ENCODE data around the gene RNF149. TPM values are rescaled to one million over a fixed set of nuclear protein-coding genes. Genes with fewer than 3 reads are reported as not detected.

The RNF149 gene
- total RNA-seq, 1 donor from 2014 or later: 47.0 TPM

DNA sequence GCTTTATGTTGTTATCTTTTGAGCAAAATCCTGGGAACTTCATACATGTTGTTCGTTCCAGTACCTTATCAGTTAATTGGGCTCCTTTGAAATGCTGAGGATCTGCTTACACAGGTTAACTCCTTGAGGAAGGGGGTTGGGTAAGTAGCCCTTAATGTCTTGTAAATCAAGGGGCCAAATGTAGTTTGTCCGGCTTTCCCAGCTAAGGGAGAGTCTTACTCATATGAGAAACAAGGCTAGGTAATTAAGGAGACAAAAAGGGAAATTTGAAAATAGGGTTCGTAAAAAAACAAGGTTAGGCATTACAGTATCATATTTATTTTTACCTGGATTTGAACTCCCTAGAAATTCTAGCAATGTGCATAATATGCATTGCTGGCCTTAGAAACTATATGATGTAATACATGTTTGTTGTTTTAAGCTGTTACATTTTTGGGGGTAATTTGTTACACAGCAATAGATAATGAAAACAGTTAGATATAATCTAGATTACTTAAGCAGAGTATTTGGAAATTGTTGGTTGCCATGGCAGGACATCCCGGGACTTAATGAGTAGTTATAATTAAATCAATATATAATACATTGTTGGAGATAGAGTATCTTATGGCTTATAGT lies 30.9 kb upstream of the RNF149 start:
- Mint-ChIP-seq H3K27ac (no peak overlapping the region), H3K27me3 (no peaks in the 10 kb centered on the region), H3K4me3 (peak overlapping the region; percentile 44), H3K4me1 (ENCODE audit: unreplicated experiment) (peaks cover 42% of the 10 kb centered on the region), H3K9me3 (no peaks in the 10 kb centered on the region), H3K36me3 (no peaks in the 10 kb centered on the region)
- no peak for DNase-seq (ENCODE audit: extremely low spot score, unreplicated experiment)
- TF ChIP-seq, protein P1, sequence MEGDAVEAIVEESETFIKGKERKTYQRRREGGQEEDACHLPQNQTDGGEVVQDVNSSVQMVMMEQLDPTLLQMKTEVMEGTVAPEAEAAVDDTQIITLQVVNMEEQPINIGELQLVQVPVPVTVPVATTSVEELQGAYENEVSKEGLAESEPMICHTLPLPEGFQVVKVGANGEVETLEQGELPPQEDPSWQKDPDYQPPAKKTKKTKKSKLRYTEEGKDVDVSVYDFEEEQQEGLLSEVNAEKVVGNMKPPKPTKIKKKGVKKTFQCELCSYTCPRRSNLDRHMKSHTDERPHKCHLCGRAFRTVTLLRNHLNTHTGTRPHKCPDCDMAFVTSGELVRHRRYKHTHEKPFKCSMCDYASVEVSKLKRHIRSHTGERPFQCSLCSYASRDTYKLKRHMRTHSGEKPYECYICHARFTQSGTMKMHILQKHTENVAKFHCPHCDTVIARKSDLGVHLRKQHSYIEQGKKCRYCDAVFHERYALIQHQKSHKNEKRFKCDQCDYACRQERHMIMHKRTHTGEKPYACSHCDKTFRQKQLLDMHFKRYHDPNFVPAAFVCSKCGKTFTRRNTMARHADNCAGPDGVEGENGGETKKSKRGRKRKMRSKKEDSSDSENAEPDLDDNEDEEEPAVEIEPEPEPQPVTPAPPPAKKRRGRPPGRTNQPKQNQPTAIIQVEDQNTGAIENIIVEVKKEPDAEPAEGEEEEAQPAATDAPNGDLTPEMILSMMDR (conservative IDR thresholded peaks at IDR 0.05): no peak

DNA sequence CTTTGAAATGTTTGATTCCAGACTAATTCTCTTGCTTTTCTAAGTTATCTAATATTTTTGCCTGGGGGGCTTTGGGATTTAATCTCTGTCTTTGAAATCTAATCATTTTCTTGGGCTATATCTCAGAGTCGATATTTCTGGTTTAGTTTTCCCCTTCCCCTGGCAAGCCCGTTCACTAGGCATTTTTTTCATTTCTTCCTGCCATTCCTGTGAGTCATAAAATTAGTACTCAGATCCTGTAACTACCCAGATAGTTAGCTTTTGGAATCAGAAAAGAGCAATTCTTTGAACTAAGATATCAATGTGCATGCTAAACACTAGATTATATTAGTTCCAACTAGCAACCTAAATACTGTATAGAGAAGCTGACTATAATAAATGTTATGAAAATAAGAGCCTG lies 29.4 kb upstream of the RNF149 start:
- H3K27ac Mint-ChIP-seq: peak overlapping the region; percentile 14

DNA sequence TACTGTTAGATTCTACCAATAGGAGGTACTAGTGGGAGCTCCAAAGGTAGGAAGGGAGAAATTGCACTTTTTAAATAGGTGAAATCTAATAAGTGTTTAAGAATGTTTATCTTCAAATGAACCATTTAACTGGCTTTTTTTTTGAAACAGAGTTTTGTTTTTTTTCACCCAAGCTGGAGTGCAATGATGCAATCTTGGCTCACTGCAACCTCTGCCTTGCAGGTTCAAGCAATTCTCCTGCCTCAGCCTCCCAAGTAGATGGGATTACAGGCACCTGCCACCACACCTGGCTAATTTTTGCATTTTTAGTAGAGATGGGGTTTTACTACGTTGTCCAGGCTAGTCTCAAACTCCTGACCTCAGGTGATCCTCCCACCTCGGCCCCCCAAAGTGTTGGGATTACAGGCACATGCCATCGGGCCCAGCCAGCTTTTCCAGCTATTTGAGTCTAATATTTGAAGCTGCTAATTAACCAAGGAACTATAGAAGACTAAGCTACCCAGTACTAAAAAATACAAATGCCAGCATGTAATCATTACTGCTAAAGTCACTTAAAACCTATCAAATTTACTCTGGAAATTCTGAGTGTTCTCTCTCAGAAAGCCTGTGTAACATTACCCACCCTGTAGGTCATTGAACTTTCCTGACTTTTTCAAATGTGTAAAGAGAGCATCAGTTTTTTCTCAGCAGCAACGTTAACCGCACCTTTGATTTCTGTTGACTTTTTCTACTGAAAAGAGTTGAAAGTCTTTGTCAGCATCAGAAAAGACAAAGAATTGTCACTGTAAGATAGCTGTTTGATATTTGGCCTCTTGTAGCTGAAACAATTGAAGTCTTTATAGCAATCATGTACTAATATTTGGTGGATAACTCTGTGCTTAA lies 24.6 kb upstream of the RNF149 start:
- peaks cover 26% of the 10 kb centered on the region for H3K4me1 Mint-ChIP-seq (ENCODE audit: unreplicated experiment)
- H3K27ac Mint-ChIP-seq: no peak overlapping the region
- no peaks in the 10 kb centered on the region for H3K27me3 Mint-ChIP-seq
- no peak overlapping the region for H3K4me3 Mint-ChIP-seq
- H3K36me3 Mint-ChIP-seq: no peaks in the 10 kb centered on the region
- TF ChIP-seq, protein P1 (conservative IDR thresholded peaks at IDR 0.05): no peak
- H3K9me3 Mint-ChIP-seq: no peaks in the 10 kb centered on the region
- no peak for DNase-seq (ENCODE audit: extremely low spot score, unreplicated experiment)

More for the DNA sequence above, 29.4 kb upstream of the RNF149 start:
- Mint-ChIP-seq H3K36me3 (no peaks in the 10 kb centered on the region), H3K4me3 (no peak overlapping the region), H3K4me1 (ENCODE audit: unreplicated experiment) (peaks cover 46% of the 10 kb centered on the region), H3K9me3 (no peaks in the 10 kb centered on the region), H3K27me3 (no peaks in the 10 kb centered on the region)
- DNase-seq (ENCODE audit: extremely low spot score, unreplicated experiment): no peak
- TF ChIP-seq, protein P1 (conservative IDR thresholded peaks at IDR 0.05): no peak

DNA sequence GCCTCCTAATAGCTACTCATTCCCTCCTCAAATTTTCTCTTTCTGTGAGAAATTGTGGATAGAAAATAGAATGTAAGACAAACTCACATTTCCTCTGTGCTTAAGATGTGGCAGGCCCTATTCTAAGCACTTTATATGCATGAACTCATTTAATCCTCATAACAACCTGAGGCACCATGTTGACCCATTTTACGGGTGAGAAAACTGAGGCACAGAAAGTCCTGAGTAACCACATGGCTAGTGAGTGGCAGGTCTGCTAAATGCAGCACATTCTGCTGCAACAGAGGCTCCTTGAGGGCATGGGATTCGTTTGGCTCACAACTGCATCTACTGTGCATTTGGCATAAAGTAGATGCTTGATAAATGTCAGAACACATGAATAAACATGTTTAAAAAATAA lies 22.7 kb upstream of the RNF149 start:
- no peaks in the 10 kb centered on the region for H3K9me3 Mint-ChIP-seq
- H3K27ac Mint-ChIP-seq: peak overlapping the region; percentile 94
- TF ChIP-seq, protein P1 (conservative IDR thresholded peaks at IDR 0.05): no peak
- H3K36me3 Mint-ChIP-seq: no peaks in the 10 kb centered on the region
- peaks cover 21% of the 10 kb centered on the region for H3K4me1 Mint-ChIP-seq (ENCODE audit: unreplicated experiment)
- no peak for DNase-seq (ENCODE audit: extremely low spot score, unreplicated experiment)
- H3K27me3 Mint-ChIP-seq: no peaks in the 10 kb centered on the region
- no peak overlapping the region for H3K4me3 Mint-ChIP-seq

DNA sequence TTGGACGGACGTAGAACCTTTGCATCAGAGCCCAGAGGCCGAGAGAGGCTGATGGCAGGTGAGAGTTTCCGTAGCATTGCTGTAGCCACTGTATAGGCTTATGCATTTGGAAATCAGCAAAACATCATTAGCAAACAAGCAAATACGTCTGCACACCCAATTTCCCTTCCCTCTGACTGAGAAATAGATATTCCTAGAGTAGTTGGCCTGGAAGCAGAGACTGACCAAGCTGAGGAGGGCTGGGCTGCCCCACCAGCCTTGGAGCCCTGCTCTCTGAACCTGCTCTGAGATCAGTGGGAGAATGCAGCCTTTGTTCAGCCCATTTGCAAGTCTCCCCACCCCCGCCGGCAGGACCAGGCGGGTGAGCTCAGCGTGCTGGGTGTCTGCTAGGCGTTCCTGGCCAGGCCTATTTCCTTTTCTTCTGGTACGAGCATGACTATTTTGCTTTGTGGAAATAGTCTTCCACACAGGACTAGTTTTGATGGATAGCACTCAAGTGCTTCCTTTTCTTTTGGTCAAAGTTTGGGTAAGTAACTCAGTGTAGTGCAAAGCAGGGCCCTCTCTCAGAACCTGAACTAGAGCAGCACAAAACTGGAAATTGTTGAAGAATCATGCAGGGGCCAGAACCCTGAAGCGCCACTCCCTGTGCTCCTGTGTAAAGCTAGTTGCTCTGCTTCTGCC lies 21.9 kb upstream of the RNF149 start:
- Mint-ChIP-seq H3K4me1 (ENCODE audit: unreplicated experiment) (peaks cover 21% of the 10 kb centered on the region), H3K27ac (peak overlapping the region; percentile 94), H3K36me3 (no peaks in the 10 kb centered on the region), H3K4me3 (peak overlapping the region; percentile 55), H3K9me3 (no peaks in the 10 kb centered on the region), H3K27me3 (no peaks in the 10 kb centered on the region)
- TF ChIP-seq, protein P1 (conservative IDR thresholded peaks at IDR 0.05): no peak
- DNase-seq (ENCODE audit: extremely low spot score, unreplicated experiment): no peak
